ENCODE results near the gene TOP2B.

TOP2B gene

DNA sequence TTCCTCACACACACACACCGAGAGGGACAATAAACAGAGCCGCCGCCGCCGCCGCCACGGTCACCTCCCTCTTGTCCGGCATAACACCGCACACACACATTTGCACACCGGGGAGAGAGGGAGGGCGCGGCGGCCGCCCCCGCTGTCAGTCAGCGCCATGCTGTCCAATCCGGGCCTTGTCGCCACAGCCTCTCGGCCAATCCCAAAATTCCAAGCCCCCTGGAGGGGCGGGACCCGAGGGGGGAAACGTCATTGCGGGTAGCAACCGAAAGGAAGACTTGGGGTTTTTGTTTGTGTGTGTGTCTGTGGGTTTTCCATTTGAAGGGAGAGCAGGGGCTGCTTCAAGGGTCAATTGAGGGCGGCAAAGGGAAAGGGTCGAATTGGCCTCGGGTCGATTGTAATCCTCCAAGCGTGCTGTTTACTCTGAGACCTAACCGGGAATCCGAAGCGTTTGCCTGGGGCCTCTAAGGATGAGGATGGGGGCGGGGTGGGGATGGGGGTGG is at the start of gene TOP2B:
Gene TOP2B (minus strand): TSS at position 96 of the 503 bp plus-strand sequence. CDS start 610 bp downstream, outside the sequence.
- DNase-seq (ENCODE audit: low read depth in 4 of 4, low spot score in 1 of 4) = peak; percentile 75 to 91 (median 82)

DNA sequence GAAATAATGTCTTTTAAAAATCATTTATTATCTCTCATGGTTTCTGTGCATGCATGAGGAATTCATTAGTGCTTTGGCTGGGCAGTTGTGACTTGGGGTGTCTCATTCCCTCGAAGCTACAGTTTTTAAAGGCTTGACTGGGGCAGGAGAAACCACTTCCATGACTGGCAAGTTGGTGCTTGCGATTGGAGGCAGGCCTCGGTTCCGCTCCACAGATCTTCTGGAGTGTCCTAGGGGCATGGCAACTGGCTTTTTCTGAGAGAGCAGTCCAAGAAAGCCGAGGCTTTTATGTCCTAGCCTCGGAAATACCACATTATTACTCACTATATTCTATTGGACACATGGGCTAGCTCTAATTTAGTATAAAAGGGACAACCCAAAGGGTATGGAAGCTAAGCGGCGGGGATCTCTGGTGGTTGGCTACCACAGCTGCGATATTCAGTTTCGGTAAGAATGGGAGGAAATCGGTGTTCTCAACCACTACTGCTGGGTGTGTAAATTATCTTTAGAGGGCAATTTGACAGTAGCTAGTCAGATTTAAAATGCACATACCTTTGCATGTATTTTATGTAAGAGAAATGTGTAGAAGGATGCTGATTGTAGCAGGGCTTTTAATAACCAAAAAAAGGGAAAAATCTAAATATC is 48.8 kb upstream of the TOP2B start:
- no peak for DNase-seq (ENCODE audit: low read depth in 4 of 4, low spot score in 1 of 4)

GRCh38 chr3:25711090-25711489 is 46.4 kb upstream of the TOP2B start:
- no peak for DNase-seq (ENCODE audit: low read depth in 4 of 4, low spot score in 1 of 4)

DNA sequence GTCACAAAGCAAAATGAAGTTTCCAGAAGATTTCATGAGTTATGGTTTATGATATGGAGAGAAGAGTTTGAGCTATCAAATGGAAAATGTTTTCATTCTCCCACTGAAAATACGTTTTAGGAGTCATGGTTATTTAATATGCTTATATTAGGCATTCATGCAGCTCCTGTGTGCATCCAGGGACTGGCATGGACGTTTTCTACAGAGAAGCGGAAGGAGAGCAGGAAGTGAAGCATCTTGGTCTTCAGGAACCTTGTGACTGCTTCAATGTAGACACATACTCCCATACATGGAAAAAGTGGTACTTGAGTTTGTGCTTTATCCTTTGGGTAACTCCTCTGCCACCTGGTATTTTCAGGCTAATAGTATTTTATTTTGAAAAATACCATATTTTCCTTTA is 43.3 kb upstream of the TOP2B start:
- DNase-seq (ENCODE audit: low read depth in 4 of 4, low spot score in 1 of 4) = no peak

DNA sequence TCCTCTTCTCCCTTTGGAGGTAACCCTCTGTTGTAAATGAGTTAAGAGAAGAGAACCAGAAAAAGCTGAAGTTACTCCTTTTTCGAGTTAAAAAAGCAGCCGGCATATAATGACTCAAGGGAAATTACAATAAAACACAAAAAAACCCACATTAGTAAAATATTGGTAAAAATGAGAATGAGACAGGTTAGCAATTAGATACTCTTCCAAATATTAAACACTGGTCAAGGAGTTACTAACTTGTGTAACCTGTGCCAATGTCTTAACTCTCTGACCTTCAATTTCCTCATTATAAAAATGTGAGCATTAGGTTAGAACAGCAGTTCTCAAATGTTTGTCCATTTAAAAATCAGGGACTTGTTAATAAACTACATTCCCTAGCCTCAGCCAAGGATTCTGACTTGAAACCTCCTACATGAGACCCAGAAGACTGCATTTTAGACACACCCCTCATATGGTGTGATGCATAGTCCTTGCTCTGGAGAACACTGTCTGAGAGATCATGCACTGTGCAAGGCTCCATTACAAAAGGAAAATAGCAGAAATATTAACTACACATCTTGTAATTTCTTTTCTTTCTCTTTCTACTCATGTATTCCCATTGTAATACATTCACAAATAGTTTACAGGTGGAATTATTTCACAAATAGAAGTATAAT is 42.7 kb upstream of the TOP2B start:
- no peak for DNase-seq (ENCODE audit: low read depth in 4 of 4, low spot score in 1 of 4)

GRCh38 chr3:25706213-25706612 is 41.5 kb upstream of the TOP2B start:
- DNase-seq (ENCODE audit: low read depth in 4 of 4, low spot score in 1 of 4) = no peak

GRCh38 chr3:25697553-25697952 is 32.8 kb upstream of the TOP2B start:
- no peak for DNase-seq (ENCODE audit: low read depth in 4 of 4, low spot score in 1 of 4)

- DNase-seq (ENCODE audit: low read depth in 4 of 4, low spot score in 1 of 4) = no peak
Observed at GRCh38 chr3:25695731-25696420, 31.2 kb upstream of the TOP2B start.

DNA sequence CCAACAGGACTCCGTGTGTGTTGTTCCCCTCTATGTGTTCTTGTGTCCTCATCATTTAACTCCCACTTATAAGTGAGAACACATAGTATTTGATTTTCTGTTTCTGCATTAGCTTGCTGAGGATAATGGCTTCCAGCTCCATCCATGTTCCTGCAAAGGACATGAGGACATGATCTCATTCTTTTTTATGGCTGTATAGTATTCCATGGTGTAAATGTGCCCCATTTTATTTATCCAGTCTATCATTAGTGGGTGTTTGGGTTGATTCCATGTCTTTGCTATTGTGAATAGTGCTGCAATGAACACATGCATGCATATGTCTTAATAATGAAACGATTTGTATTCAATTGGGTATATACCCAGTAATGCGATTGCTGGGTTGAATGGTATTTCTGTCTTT is 28.5 kb upstream of the TOP2B start:
- no peak for DNase-seq (ENCODE audit: low read depth in 4 of 4, low spot score in 1 of 4)

DNA sequence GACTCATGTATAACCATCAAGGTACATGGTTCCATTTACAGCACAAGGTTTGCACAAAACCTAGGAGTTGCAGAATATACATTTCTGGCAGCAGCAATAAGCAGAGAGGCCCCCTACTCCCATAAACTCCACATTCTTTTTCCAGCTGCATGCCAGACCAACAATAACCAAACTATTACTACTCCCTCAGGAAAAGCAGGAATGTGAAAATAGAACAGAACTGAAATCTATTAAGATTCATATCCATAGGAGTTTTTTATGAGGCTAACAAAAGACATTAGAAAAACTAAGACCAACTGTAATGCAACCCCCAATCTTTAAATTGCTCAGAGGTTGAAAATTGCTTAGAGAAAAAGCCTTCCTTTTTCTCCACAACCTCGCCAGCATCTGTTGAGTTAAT is 27.6 kb upstream of the TOP2B start:
- DNase-seq (ENCODE audit: low read depth in 4 of 4, low spot score in 1 of 4) = no peak

GRCh38 chr3:25690768-25691533 is 26.2 kb upstream of the TOP2B start:
- DNase-seq (ENCODE audit: low read depth in 4 of 4, low spot score in 1 of 4) = no peak

DNA sequence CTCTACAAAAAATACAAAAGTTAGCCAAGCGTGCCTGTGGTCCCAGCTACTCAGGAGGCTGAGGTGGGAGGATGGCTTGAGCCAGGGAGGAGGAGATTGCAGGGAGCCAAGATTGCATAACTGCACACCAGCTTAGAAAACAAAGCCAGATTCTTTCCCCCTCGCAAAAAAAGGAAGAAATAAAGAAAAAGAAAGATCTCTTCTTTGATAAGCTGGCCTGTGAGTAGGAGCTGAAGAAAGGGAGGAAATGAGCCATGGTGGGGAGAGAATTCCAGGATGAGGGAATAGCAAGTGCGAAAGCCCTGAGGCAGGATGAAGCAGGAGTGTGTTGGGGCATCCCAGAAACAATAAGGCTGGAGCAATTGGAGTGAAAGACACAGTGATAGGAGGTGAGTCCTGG is 24.5 kb upstream of the TOP2B start:
- no peak for DNase-seq (ENCODE audit: low read depth in 4 of 4, low spot score in 1 of 4)

DNA sequence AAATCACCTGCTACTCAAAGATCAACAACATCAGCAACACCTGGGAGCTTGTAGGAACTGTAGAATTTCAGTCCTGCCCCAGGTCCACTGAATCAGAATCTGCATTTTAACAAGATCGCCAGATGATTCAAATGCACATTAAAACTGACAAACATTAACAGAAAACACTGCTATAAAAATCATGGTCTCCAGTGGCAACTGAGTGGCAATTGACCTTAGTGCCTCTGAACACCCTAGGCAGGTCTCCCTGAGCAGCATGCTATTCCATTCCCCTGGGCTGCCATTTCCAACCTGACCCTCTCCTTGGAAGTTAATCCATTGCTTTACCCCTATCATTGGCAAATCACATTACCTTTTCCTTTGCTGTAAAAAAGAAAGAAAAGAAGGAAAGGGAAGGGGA is 23.0 kb upstream of the TOP2B start:
- no peak for DNase-seq (ENCODE audit: low read depth in 4 of 4, low spot score in 1 of 4)

- DNase-seq (ENCODE audit: low read depth in 4 of 4, low spot score in 1 of 4) = no peak
Observed at GRCh38 chr3:25686766-25687165, 22.1 kb upstream of the TOP2B start.

- no peak for DNase-seq (ENCODE audit: low read depth in 4 of 4, low spot score in 1 of 4)
Observed at GRCh38 chr3:25683882-25684281, 19.2 kb upstream of the TOP2B start.

GRCh38 chr3:25683410-25683809 is 18.7 kb upstream of the TOP2B start:
- DNase-seq (ENCODE audit: low read depth in 4 of 4, low spot score in 1 of 4) = no peak

DNA sequence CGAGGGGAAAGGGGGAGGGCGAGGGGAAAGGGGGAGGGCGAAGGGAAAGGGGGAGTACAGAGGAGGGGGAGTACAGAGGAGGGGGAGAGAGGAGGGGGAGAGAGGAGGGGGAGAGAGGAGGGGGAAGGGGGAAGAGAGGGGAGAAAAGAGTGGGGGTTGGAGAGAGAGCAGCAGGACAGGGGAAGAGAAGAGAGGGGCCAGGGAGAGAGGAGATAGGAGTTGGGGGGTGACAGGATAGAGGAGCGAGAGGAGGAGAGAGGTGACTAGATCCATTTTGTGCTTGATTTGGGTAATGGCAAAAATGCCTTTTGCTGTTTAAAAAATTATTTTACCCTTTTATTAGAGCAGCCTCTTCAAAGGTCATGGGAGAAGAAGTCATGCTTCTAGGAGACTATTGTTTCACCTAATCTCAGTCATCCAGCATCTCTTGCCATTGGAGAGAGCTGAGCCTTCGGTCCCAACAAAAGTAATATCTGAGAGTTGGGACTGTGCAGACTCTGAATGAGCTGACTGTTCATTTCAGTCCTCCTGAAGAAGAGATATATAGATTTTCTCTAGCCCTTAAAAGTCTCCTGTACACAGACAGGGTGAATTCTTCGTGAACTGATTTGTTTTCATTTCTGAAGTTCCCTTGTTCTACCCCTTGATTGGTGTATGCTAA is 15.1 kb upstream of the TOP2B start:
- no peak for DNase-seq (ENCODE audit: low read depth in 4 of 4, low spot score in 1 of 4)

- DNase-seq (ENCODE audit: low read depth in 4 of 4, low spot score in 1 of 4) = no peak
Observed at GRCh38 chr3:25679166-25679565, 14.5 kb upstream of the TOP2B start.

GRCh38 chr3:25678581-25678980 is 13.9 kb upstream of the TOP2B start:
- DNase-seq (ENCODE audit: low read depth in 4 of 4, low spot score in 1 of 4) = no peak

- DNase-seq (ENCODE audit: low read depth in 4 of 4, low spot score in 1 of 4) = no peak
Observed at GRCh38 chr3:25677121-25677520, 12.4 kb upstream of the TOP2B start.

- no peak for DNase-seq (ENCODE audit: low read depth in 4 of 4, low spot score in 1 of 4)
Observed at GRCh38 chr3:25674670-25675069, 10.0 kb upstream of the TOP2B start.
